DMS 273 (cell line): ENCODE measurements around the gene CYP27B1.
A peak's percentile ranks its signal among the peaks of the same experiment; 100 is the strongest.
"Not testable (repeated sequence)": the region's sequence is repeated elsewhere in the genome, so short reads cannot be mapped to it uniquely, and the experiment has no call there.

Source experiments
- DNase-seq: peaks from one replicate; lab custom pipeline; 2025; ENCODE audit not compliant: unreplicated experiment; lab: John Stamatoyannopoulos, UW

Gene CYP27B1

GRCh38 chr12:57723630-57723962, 43.3 kb downstream of the CYP27B1 start:
- no peak for DNase-seq

GRCh38 chr12:57722716-57723629, 43.9 kb downstream of the CYP27B1 start:
- peak; percentile 74 for DNase-seq

GRCh38 chr12:57721846-57722608, 44.9 kb downstream of the CYP27B1 start:
- DNase-seq = not testable (repeated sequence)

DNA sequence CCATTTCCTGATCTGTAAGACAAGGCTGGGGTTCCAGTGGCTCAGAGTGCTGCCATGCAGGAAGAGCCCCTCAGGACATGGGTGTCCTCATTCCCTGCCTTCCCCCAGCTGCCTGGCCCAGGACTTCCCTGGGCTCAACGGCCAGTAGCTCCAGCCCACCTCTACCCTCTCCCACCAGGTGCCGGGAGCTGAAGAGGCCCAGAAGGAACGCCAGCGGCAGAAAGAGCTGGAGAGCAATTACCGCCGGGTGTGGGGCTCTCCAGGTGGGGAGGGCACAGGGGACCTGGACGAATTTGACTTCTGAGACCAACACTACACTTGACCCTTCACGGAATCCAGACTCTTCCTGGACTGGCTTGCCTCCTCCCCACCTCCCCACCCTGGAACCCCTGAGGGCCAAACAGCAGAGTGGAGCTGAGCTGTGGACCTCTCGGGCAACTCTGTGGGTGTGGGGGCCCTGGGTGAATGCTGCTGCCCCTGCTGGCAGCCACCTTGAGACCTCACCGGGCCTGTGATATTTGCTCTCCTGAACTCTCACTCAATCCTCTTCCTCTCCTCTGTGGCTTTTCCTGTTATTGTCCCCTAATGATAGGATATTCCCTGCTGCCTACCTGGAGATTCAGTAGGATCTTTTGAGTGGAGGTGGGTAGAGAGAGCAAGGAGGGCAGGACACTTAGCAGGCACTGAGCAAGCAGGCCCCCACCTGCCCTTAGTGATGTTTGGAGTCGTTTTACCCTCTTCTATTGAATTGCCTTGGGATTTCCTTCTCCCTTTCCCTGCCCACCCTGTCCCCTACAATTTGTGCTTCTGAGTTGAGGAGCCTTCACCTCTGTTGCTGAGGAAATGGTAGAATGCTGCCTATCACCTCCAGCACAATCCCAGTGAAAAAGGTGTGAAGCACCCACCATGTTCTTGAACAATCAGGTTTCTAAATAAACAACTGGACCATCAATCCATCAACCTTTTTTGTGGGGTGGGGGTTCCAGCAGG, 46.0 kb downstream of the CYP27B1 start:
- DNase-seq = no peak

- no peak for DNase-seq
Measured at GRCh38 chr12:57719777-57720605, 46.9 kb downstream of the CYP27B1 start.

DNA sequence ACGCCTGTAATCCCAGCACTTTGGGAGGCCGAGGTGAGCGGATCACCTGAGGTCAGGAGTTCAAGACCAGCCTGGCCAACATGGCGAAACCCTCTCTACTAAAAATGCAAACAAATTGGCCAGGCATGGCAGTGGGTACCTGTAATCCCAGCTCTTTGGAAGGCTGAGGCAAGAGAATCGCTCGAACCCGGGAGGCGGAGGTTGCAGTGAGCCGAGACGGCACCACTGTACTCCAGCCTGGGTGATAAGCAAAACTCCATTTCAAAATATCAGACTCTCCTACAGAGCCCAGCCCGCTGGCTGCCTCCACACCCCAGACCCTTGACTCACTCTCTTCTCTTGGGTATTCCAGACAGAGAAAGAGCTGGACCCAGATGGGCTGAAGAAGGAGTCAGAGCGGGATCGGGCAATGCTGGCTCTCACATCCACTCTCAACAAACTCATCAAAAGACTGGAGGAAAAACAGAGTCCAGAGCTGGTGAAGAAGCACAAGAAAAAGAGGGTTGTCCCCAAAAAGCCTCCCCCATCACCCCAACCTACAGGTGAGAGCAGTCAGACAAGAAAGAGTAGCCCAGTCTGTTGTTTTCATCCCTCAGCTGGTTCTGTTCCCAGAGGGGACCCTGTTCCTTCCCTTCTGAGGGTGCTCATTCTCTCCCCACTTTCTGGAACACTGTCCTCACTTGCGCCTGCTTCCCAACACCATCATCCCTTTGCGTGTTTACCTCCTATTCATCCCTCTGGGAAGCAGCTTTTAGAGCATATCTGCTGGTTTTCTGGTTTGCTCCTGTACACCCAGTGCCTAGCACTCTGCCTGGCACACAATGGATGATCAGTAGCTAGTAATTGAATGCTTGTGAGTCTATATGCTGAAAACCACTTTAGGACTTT, 48.0 kb downstream of the CYP27B1 start:
- no peak for DNase-seq

DNA sequence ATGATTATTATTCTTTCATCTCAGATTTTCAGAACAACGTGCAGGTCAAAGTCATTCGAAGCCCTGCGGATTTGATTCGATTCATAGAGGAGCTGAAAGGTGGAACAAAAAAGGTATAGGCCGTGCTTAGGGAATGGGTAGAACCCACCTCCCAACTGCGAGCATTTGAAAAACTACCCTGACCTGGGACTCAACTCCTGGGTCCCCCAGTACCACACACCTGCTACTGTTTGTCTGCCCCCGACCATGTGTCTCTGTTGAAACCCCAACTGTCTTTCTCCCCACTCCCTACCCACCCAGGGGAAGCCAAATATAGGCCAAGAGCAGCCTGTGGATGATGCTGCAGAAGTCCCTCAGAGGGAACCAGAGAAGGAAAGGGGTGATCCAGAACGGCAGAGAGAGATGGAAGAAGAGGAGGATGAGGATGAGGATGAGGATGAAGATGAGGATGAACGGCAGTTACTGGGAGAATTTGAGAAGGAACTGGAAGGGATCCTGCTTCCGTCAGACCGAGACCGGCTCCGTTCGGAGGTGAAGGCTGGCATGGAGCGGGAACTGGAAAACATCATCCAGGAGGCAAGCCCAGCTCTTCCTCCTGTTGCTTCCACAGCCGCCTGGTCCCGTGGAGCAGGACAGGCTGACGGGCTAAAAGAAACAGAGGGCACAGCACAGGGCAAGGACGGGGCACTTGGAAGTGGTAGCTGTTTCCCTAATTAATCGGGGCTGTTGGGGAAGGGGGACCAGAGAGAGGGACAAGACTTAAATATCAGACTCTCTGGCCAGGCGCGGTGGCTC, 48.8 kb downstream of the CYP27B1 start:
- DNase-seq = no peak

GRCh38 chr12:57717131-57717530, 49.7 kb downstream of the CYP27B1 start:
- DNase-seq = no peak

- no peak for DNase-seq
Measured at GRCh38 chr12:57716305-57716704, 50.6 kb downstream of the CYP27B1 start.

DNA sequence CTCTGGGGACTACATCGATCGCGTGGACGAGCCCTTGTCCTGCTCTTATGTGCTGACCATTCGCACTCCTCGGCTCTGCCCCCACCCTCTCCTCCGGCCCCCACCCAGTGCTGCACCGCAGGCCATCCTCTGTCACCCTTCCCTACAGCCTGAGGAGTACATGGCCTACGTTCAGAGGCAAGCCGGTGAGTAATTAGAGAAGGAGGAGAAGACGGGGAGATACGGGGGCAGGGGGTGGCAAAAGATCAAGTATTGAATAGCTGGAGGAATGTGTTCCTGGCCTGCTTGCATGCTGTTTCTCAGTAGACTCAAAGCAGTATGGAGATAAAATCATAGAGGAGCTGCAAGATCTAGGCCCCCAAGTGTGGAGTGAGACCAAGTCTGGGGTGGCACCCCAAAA, 51.1 kb downstream of the CYP27B1 start:
- DNase-seq = no peak

- DNase-seq = not testable (repeated sequence)
Measured at GRCh38 chr12:57715036-57715748, 51.7 kb downstream of the CYP27B1 start.

- no peak for DNase-seq
Measured at GRCh38 chr12:57713209-57713608, 53.7 kb downstream of the CYP27B1 start.

DNA sequence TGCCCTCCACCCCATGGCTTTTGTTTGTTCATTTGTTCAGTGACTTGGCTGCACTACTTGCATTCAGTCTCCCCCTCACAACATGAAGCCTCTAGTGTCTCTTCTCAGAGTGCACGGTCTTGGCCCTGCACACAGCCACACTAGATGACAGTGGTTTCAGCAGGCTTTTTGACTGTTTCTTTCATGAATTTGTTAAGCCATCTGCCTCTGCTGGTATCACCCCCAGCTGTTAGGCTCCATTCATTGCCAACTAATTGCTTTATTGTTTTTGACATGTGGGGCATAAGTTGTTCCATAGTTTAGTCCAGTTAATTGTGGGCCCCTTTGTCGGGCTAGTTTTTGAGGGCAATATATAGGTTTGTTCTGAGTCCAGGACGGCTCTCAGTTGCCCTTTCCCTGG, 54.2 kb downstream of the CYP27B1 start:
- peak; percentile 11 for DNase-seq
